ENCODE results near the gene FADS3.

Gene FADS3

DNA sequence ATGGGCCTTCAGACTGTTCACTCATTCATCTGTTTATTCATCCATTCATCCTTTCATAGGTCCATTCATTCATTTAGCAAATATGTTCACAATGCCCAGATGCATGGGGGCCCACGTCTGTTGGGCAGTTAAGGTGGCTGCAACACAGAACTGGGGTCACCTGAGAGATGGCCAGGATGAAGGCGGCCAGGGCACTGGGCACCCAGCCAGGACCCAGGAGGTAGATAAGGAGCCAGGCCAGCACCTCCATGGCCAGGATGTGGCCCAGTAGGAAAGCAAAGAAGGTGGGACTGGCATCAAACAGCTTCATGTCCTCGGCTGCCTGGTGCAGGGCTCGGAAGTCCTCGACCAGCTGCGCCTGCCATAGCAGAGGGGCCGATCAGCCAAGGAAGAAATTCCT is 12.2 kb downstream of the FADS3 start:
- DNase-seq (ENCODE audit: low spot score): no peak

DNA sequence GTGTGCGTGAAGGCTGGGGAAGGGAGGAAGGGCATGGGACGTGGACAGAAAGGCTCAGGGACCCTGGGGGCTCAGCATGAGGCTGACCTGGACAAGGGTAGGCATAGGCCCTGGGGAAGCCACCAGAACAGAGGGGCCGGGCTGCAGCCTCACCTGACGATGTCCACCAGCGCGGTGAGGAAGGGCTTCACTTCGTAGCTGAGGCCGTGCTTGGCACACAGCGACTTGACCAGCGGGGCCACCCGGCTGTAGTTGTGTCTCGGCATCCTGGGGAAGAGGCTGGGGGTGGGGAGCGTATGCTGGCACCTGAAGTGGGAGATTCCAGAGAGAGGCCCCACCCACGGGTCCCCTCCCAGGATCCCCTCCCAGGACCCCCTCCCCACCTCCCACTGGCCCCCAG is 15.6 kb downstream of the FADS3 start:
- no peak for DNase-seq (ENCODE audit: low spot score)

DNA sequence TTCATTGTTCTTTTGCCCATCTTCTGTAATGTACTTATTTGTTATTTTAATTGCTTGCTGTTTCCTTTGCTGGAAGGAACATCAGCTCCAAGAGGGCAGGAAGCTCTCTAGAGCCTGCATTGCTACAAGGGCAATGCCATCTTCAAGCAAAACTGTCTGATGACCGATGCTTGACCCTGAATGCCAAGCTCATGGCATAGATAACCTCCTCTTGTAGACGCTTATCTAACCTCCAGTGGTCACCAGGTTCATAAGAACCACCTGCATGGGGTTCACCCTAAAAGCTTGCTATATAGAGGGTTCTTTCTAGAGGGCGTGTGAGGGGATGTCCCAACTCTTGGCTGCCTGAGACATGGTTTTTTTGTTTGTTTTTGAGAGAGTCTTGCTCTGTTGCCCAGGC is 16.5 kb downstream of the FADS3 start:
- DNase-seq (ENCODE audit: low spot score): no peak

DNA sequence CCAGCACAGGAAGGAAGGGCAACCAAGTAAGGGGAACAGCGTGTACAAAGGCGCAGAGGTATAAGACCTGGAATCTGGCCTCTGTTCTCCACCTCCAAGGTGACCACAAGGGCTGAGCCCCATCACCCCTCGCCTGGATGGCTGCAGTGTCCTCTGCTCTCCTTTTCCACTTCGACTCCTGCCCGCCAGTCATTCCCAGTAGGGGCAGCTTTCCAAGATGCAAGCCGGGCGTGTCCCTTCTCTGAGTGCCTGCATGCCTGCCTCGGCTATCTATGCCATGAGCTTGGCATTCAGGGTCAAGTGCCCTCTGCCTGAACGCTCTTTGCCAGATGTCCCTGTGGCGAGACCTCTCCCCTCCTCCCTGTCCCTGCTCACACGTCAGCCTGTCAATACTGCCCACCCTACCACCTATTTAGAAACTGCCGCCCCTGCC is 17.0 kb downstream of the FADS3 start:
- no peak for DNase-seq (ENCODE audit: low spot score)

DNA sequence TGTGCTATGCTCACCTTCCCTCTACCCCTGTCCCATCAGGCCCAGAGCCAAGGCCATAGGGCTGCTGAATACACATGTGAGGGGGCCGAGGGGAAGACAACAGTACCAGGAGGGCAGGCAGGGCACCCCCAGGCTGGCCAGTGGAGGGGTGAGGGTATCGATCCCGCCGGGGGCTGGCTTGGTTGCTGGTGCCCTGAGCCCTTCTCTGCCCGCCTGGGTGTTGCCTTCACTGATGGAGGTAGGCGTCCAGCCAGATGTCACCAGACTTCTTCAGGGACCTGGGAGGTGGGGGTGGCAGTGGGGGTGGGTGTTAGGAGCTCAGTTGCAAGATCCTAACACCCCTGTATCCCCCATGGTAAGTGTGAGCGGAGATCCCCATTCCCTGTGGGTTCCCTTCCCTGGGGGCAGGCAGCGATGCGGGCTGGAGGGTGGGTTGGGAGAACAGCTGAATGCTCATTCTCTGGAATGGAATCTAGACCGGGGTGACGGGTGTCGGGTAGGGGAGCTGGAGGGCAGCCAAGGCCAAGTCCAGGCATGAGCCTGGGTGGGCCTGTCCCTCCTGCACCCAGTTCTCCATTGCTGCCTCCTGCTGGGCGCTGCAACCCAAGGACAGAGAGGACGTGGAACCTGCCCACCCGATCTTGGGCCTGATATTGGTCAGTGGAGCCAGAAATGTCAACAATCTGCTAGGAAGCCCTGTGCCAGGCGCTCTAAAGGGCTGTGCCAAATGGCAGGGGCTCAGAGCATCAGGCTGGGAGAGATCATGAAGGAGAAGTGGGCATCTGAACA is 17.6 kb downstream of the FADS3 start:
- DNase-seq (ENCODE audit: low spot score): no peak

DNA sequence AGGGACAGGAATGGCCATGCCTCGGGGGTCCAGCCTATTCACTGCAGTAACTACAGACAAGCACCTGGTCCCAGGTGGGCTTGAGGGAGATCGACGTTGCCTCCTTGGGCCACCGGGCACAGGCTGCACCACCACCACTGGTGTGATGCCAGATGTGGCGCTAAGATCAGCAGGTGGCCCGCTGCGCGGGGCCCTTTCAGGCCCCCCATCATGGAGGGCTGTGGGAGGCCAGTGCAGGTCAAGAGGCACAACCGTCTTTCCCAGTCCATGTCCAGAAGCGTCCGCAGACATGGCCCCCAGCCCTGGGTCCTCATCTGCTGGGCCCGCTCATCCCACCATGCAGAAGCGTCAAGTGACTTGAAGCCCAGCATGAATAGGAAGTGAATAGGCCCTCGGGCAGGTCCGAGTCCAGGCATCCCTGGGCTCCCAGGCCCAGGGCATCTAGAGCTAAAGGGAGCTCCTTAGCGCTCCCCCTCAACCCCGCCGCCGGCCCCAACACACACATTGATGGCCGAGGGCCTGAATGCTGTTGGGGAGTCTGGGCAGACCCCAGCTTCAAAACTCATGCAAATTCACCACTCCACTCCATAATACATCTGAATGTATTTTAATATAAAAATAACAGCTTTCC is 18.3 kb downstream of the FADS3 start:
- DNase-seq (ENCODE audit: low spot score): no peak

DNA sequence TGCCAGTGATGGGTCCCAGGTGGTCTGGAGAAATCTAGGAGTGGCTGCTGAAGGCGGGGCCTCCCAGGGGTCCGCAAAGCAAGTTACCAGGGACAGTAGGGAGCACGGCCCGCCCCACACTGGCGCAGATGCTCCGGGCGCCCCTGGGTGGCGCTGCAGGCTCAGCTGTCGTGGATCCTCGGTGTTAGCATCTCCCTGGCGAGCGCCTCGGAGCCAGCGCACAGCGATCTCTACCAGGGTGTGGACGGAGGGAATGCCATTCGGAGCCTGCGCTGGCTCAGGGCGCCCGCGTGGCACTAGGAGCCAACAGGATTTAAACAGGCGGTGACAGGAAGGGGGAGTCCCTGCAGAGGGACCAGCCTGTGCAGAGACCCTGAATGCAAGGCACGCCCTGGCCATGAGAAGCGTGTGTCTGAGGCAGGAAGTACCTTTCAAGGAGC is 20.2 kb downstream of the FADS3 start:
- DNase-seq (ENCODE audit: low spot score): peak; percentile 78

DNA sequence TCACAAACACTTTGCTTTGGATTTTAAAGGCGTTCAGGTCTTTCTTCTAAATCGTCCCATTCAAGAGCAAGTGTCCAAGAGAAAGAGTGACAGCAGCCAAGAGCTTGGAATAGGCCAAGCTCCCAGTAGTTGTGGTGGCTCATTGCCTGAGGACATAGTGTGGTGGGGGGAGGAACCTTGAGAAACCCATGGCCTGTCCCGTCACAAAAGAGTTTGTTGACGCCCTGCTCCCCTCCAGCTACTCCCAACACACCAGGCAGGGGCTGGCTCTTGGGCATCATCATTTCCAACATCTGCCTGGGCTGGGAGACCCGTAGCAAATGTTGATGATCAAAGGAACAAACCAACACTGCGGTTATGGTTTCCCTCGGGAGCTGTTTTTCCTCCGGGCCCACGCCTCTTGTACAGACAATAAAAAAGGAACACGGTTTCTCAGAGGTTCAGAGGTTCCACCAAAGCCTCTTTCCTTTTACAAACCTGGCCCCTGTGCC is 20.8 kb downstream of the FADS3 start:
- no peak for DNase-seq (ENCODE audit: low spot score)

DNA sequence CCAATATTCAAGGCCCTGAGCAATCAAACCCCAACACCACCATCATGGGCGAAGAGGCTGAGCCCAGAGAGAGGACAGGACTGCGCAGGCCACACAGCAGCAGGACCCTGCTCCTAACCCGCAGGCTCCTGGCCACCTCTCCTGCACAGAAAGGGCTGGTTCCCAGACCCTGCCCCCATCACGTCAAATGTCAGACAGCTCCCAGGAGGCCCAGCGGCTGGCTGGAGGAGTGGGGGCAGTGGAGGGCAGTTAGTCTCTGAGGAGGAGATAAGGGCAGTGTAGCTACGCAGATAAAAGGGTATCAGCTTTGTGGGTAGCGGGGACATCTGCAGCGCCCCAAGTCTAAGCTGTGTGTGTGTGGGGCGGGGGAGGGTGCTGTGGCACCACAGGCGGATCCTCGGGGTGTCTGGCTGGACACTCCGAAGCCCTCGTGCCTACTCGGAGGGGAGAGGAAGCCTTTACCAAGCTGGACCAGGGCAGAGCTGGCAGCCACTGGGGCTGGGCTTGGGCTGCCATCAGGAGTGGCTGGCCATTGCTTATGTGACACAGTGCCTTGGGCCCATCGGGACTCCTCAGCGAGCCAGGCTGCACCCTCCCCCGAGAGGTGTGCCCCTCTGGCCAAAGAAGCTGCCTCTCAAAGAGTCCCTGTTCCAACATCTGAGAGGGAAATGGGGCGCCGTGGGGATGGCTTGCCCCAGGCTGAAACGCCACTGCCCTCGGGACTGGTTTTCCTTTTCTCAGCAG is 21.5 kb downstream of the FADS3 start:
- DNase-seq (ENCODE audit: low spot score): peak; percentile 55

DNA sequence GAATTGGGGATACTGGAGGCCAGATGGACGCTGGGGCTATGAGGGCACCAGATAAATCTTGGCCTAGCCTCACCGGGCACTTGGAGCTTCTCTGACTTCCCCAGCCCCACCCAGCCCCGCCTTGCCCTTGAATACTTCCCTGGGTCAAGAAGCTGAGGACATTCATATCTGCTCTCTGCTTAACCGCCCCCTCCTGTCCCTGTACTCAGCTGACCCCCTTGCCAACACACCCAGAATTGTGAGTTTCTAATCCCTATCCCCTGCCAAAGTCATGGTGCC is 22.0 kb downstream of the FADS3 start:
- DNase-seq (ENCODE audit: low spot score): no peak

DNA sequence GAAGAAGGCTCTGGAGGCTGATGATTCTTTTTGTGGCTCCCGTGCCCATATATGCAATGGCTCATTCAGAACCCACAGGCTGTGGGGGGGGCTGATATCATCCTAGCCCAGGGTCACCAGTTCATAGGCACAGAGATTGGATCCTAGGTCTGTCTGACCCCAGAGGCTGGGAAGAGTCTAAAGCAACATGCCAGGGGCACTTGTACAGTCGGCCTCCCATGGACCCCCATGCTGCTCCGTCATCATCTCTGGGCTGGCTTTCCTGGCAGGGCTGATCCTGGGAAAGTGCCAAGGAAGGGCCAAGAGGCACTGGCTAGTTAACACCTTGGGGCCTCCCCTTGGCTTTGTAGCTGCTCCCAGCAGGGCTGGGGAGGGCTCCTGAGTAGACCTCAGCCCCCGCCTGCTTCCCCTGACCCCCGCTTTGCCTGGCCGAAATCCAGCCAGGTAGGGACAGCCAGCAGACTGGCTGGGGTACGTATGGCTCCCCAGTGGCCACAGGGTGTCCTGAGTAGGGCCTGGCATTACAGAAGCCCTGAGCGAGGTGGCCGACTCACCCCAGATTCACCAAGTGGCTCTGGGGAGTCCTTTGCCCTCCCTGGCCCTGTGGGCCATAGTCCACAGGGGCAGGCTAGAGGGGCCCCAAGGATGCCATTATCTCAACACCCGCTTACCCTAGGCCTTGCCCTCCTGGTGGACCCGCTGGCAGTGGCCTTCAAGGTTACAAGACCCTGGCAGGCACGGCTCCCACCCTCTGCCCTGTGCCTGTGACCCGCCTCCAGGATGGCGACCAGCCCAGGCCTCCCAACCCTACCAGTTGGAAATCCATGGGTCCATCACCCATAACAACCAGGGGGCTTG is 22.5 kb downstream of the FADS3 start:
- DNase-seq (ENCODE audit: low spot score): no peak

DNA sequence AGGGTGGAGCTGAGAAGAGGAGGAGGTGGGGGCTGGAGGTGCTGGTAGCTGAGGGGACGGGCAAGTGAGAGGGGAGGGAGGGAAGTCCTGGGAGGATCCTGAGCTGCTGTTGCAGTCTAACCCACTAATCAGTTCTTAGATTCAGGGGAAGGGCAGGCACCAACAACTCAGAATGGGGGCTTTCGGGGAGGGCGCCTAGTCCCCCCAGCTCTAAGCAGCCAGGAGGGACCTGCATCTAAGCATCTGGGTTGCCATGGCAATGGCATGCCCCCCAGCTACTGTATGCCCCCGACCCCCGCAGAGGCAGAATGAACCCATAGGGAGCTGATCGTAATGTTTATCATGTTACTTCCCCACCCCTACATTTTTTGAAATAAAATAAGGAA is 24.4 kb downstream of the FADS3 start:
- DNase-seq (ENCODE audit: low spot score): no peak

DNA sequence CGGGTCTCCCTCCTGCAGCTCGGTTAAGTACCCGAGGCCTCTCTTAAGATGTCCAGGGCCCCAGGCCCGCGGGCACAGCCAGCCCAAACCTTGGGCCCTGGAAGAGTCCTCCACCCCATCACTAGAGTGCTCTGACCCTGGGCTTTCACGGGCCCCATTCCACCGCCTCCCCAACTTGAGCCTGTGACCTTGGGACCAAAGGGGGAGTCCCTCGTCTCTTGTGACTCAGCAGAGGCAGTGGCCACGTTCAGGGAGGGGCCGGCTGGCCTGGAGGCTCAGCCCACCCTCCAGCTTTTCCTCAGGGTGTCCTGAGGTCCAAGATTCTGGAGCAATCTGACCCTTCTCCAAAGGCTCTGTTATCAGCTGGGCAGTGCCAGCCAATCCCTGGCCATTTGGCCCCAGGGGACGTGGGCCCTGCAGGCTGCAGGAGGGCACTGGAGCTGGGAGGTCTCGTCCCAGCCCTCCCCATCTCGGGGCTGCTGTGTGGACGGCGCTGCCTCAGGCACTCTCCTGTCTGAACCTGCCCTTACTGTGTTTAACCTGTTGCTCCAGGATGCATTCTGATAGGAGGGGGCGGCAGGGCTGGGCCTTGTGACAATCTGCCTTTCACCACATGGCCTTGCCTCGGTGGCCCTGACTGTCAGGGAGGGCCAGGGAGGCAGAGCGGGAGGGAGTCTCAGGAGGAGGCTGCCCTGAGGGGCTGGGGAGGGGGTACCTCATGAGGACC is 25.0 kb downstream of the FADS3 start:
- no peak for DNase-seq (ENCODE audit: low spot score)

DNA sequence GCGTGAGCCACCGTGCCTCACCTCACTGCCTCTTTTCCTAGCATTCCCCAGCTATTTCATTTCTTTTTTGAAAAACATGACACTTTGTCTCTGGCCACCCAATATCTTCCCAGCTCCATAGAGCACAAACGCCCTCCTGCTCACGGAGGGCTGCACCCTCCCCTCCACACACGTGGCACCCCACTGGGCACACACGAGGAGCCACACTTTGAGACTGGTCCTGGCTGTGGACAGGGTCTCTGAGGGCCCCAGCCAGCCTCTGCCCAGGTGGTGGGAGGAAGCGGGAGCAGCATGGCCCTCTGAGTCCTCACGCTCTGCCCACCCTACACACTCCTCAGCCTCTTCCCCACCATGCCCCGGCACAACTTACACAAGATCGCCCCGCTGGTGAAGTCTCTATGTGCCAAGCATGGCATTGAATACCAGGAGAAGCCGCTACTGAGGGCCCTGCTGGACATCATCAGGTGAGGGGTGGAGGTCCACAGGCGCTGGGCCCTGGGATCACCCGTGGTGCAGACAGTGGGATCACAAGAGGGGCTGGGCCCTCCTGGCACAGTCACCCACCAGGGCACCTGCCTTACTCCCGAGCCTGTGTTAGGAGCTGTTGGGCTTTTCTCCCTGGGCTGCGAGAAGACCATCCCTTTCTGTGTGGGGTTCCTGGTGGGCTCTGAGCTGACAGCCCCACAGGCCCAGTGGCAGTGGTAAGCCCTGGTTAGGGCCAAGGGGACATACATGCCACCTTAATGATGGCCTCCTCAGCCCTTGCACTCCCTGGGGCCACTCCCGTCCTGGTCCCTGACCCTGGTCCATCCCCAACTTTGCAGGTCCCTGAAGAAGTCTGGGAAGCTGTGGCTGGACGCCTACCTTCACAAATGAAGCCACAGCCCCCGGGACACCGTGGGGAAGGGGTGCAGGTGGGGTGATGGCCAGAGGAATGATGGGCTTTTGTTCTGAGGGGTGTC is 26.2 kb downstream of the FADS3 start:
- no peak for DNase-seq (ENCODE audit: low spot score)

DNA sequence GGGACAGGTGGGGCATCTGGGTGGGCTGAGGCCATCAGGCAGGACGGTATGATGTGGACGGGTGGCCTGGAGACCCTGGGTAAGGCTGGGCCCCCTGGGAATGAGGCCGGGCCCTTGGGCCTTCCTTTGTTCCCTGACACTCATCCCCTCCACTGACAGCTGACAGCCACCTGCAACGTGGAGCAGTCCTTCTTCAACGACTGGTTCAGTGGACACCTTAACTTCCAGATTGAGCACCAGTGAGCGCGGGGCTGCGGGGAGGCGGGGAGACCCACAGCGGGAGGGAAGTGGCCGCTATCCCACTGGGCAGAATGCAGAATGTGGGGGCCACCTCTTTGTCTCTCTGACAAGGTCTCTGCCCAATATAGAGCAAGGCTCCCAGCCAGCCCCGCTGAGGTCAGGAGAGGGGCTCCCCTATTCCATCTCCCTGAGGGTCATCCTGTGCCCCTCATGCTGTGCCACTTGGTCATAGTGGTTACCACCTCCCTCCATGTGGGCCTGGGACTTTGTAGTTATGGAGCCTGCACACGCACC is 27.7 kb downstream of the FADS3 start:
- no peak for DNase-seq (ENCODE audit: low spot score)

DNA sequence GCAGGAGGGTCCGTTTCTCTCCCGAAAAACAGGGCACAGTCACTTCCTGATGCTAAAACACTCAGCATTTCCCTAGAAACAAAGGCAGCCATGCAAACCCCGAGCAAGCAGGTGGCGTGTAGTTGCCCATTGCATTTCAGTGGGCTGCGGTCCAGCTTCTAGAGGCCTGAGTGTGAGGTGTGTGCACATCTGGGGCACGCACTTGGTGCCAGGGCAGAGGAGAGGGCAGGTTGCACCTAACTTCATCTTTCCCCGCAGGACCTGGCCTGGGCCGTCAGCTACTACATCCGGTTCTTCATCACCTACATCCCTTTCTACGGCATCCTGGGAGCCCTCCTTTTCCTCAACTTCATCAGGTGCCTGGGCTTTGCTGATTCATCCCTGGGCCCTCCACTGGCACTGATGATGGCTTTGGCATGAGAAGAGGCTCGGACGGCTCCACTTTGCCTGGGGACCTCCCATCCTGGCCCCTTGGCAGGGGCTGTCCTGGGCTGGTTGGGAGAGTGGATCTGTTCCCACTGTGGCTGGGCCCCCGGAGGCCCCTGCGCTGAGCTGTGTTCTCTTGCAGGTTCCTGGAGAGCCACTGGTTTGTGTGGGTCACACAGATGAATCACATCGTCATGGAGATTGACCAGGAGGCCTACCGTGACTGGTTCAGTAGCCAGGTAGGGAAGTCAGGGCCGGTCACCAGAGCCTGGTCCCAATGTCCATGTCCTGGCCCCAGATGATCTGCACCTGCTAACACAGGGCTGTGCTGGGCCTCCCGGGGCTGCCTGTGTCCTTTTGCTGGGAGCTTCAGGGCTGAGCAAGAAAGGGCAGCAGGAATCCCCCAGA is 28.4 kb downstream of the FADS3 start:
- DNase-seq (ENCODE audit: low spot score): no peak

DNA sequence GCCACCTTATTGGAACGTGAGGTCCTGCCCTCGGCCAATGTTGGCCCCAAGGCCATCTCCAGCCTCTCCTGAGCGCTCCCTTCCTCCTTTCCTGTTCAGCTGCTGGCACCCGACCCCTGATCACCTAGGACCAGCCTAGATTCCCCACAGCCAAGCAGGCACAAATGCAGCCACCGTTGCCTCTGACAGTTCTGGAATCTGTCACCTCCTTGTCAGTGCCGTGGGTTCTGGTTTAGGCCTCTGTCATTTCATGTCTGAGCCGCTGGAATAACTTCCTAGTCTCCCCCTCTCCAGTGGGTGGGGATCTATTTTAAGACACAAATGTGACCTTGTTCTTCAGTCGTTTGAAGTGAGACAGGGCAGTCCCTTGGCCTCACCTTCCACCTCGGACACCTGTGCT is 29.7 kb downstream of the FADS3 start:
- DNase-seq (ENCODE audit: low spot score): no peak

DNA sequence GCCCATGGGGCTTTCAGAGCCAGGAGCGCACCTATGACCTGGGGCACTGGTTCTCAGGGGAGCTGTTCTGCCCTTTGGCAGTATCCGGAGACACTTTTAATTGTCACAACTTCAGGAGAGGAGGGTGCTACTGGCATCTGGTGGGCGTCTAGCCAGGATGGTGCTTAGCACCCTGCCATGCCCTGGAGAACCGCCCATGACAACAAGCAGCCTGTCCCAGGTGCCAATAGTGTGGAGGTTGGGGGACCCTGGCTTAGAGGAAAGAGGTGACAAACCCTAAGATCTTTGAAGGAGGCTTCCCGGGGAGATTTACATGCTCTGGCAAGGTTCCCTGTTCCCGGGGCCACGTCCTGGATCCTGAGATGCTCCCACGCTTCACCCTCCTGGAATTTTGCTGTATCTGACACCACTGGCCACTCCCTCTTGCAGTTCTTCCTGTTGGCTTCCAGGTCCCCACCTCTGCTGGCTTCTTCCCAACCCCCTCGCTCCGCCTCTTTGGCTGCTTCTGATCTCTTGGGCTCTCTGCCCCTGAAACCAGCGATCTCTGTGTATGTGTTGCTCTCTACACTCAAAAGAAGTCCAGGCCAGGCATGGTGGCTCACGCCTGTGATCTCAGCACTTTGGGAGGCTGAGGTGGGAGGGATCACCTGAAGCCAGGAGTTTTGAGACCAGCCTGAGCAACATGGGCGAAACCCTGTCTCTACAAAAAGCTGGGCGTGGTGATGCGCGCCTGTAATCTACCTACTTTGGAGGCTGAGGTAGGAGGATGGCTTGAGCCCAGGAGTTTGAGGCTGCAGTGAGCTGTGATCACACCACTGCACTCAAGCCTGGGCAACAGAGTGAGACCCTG is 31.1 kb downstream of the FADS3 start:
- peak; percentile 43 for DNase-seq (ENCODE audit: low spot score)
